ENCODE results near the gene CHRDL2. TPM values are rescaled to one million over a fixed set of nuclear protein-coding genes. Genes with fewer than 3 reads are reported as not detected.
A peak's percentile ranks its signal among the peaks of the same experiment; 100 is the strongest.

The CHRDL2 gene
- total RNA-seq, 1 donor from 2014 or later: 1.2 TPM

- intact Hi-C loops (cut with DNase I): no loop called here
- no peak for DNase-seq
- H3K27ac ChIP-seq: no peak overlapping the region
- H3K4me3 ChIP-seq: no peak overlapping the region
- ATAC-seq: no peak
- peaks cover 20% of the 10 kb centered on the region for H3K4me1 ChIP-seq
- H3K36me3 ChIP-seq: no peaks in the 10 kb centered on the region
- no peak for TF ChIP-seq CTCF (IDR thresholded peaks at IDR 0.05)
- H3K9me3 ChIP-seq: no peaks in the 10 kb centered on the region
- no peaks in the 10 kb centered on the region for H3K27me3 ChIP-seq (ENCODE audit: low read depth)
These were observed 29.9 kb downstream of the CHRDL2 start for GRCh38 chr11:74701351-74701750.

- H3K9me3 ChIP-seq: no peaks in the 10 kb centered on the region
- peaks cover 28% of the 10 kb centered on the region for H3K4me1 ChIP-seq
- no peak for TF ChIP-seq CTCF (IDR thresholded peaks at IDR 0.05)
- DNase-seq (no peak), ATAC-seq (no peak)
- no peaks in the 10 kb centered on the region for H3K27me3 ChIP-seq (ENCODE audit: low read depth)
- no peaks in the 10 kb centered on the region for H3K36me3 ChIP-seq
- H3K4me3 ChIP-seq: no peak overlapping the region
- intact Hi-C loops (cut with DNase I): no loop called here
- H3K27ac ChIP-seq: no peak overlapping the region
These were observed 31.4 kb downstream of the CHRDL2 start for GRCh38 chr11:74699615-74700396.

GRCh38 chr11:74697722-74698121, 33.5 kb downstream of the CHRDL2 start:
- Histone ChIP-seq H3K36me3 (no peaks in the 10 kb centered on the region), H3K27me3 (ENCODE audit: low read depth) (no peaks in the 10 kb centered on the region), H3K4me3 (no peak overlapping the region), H3K27ac (peak overlapping the region; percentile 84), H3K9me3 (no peaks in the 10 kb centered on the region), H3K4me1 (peaks cover 28% of the 10 kb centered on the region)
- ATAC-seq: peak; percentile 7 to 38
- intact Hi-C loops (cut with DNase I): no loop called here
- no peak for TF ChIP-seq CTCF (IDR thresholded peaks at IDR 0.05)
- DNase-seq: no peak

GRCh38 chr11:74696939-74697675, 34.1 kb downstream of the CHRDL2 start:
- H3K4me3 ChIP-seq: peak overlapping the region; percentile 28
- intact Hi-C loops (cut with DNase I): no loop called here

GRCh38 chr11:74696500-74696899, 34.7 kb downstream of the CHRDL2 start:
- DNase-seq: no peak
- ATAC-seq: peak; percentile 24 to 52
- Histone ChIP-seq H3K9me3 (no peaks in the 10 kb centered on the region), H3K4me1 (peaks cover 28% of the 10 kb centered on the region), H3K27ac (peak overlapping the region; percentile 84), H3K27me3 (ENCODE audit: low read depth) (no peaks in the 10 kb centered on the region), H3K36me3 (no peaks in the 10 kb centered on the region), H3K4me3 (peak overlapping the region; percentile 28)
- intact Hi-C loops (cut with DNase I): no loop called here
- TF ChIP-seq CTCF (IDR thresholded peaks at IDR 0.05): no peak

More at GRCh38 chr11:74696939-74697675, 34.1 kb downstream of the CHRDL2 start:
- H3K27me3 ChIP-seq (ENCODE audit: low read depth): no peaks in the 10 kb centered on the region
- no peaks in the 10 kb centered on the region for H3K36me3 ChIP-seq
- TF ChIP-seq CTCF (IDR thresholded peaks at IDR 0.05): no peak
- peak; percentile 82 for DNase-seq
- ATAC-seq: peak; percentile 91 to 97
- H3K27ac ChIP-seq: peak overlapping the region; percentile 84
- H3K9me3 ChIP-seq: no peaks in the 10 kb centered on the region
- H3K4me1 ChIP-seq: peaks cover 28% of the 10 kb centered on the region
